Naive thymus-derived CD4-positive, alpha-beta T cell (primary cell): ENCODE results near the gene USP36. TPM values are rescaled to one million over a fixed set of nuclear protein-coding genes. Genes with fewer than 3 reads are reported as not detected.

Experiments used
- ATAC-seq: fragments of 150-1000 bp; cut with Tn5 transposase; 2 replicates; pipeline ENCODE4 v1.10.0; 2021; ENCODE audit warnings: mild to moderate bottlenecking, moderate library complexity
- CTCF ChIA-PET: fragments of 350-600 bp; sonication (Branson Sonifier 250); formaldehyde crosslinking; loops from one replicate; lab custom pipeline; 2021; ENCODE audit warnings: antibody characterized with exemption; lab: Charles Lee
- POLR2A ChIA-PET: fragments of 350-600 bp; sonication (Branson Sonifier 250); formaldehyde crosslinking; loops from one replicate; lab custom pipeline; 2021; ENCODE audit warnings: antibody characterized with exemption, inconsistent platforms; lab: Charles Lee
- DNase-seq, 9 donors: peaks; one replicate each; pipeline versions ENCODE4 v3.0.0 to v3.0.0-alpha.2; 2020 to 2022; ENCODE audit warnings: mixed read lengths in 1 of 9
- H3K27ac ChIP-seq: one replicate; pipeline ENCODE4 v1.7.0; 2013; ENCODE audit warnings: mild to moderate bottlenecking, low read depth, low read length, moderate library complexity
- H3K27me3 ChIP-seq, 2 donors: one replicate each; pipeline ENCODE4 v1.7.0; 2013; ENCODE audit warnings: low read length in 2 of 2, mild to moderate bottlenecking in 2 of 2, moderate library complexity in 2 of 2; ENCODE audit not compliant: control insufficient read depth in 2 of 2, insufficient read depth in 2 of 2
- H3K36me3 ChIP-seq, 3 experiments: 1 replicate in 2 of 3; 2 replicates in 1 of 3; pipeline ENCODE4 v1.7.0; 2013; ENCODE audit warnings: low read length in 3 of 3, mild to moderate bottlenecking in 3 of 3, moderate library complexity in 1 of 3; ENCODE audit not compliant: insufficient read depth in 3 of 3, control insufficient read depth in 2 of 3
- H3K4me1 ChIP-seq, 2 donors: one replicate each; pipeline ENCODE4 v1.7.0; 2013; ENCODE audit warnings: low read length in 2 of 2, mild to moderate bottlenecking in 2 of 2, moderate library complexity in 1 of 2; ENCODE audit not compliant: control insufficient read depth in 2 of 2, insufficient read depth in 2 of 2
- H3K4me3 ChIP-seq: 2 replicates; pipeline ENCODE4 v1.7.0; 2013; ENCODE audit warnings: mild to moderate bottlenecking, low read length
- H3K9me3 ChIP-seq, 3 experiments: 1 replicate in 2 of 3; 2 replicates in 1 of 3; pipeline ENCODE4 v1.7.0; 2013; ENCODE audit warnings: low read length in 3 of 3; ENCODE audit not compliant: control insufficient read depth in 2 of 3
- H3K27ac Mint-ChIP-seq, 9 donors: one replicate each; pipeline ENCODE4 v1.8.0; 2020 to 2022; ENCODE audit warnings: mixed read lengths in 9 of 9, mild to moderate bottlenecking in 8 of 9, moderate library complexity in 5 of 9, inconsistent platforms in 2 of 9
- H3K27me3 Mint-ChIP-seq, 5 donors: one replicate each; pipeline ENCODE4 v1.8.0; 2021 to 2022; ENCODE audit warnings: mixed read lengths in 5 of 5, mild to moderate bottlenecking in 1 of 5
- H3K36me3 Mint-ChIP-seq, 5 donors: one replicate each; pipeline ENCODE4 v1.8.0; 2020 to 2022; ENCODE audit warnings: mixed read lengths in 5 of 5, mild to moderate bottlenecking in 3 of 5, inconsistent platforms in 1 of 5
- H3K4me1 Mint-ChIP-seq, 7 donors: one replicate each; pipeline ENCODE4 v1.8.0; 2020 to 2022; ENCODE audit warnings: mixed read lengths in 7 of 7, mild to moderate bottlenecking in 3 of 7, inconsistent platforms in 1 of 7
- H3K4me3 Mint-ChIP-seq, 10 donors: one replicate each; pipeline ENCODE4 v1.8.0; 2020 to 2022; ENCODE audit warnings: mild to moderate bottlenecking in 10 of 10, mixed read lengths in 10 of 10, moderate library complexity in 6 of 10, inconsistent platforms in 2 of 10
- H3K9me3 Mint-ChIP-seq, 11 donors: one replicate each; pipeline ENCODE4 v1.8.0; 2020 to 2022; ENCODE audit warnings: mixed read lengths in 11 of 11, mild to moderate bottlenecking in 4 of 11, inconsistent platforms in 1 of 11, moderate library complexity in 1 of 11
- intact Hi-C, 2 donors: fragments of 100-400 bp; cut with micrococcal nuclease; formaldehyde crosslinking; loops; one replicate each; pipeline ENCODE4 v1.15.1; 2023
- polyA plus RNA-seq, 2 donors: library from polyadenylated mRNA; unstranded; fragments of 300-500 nt; fragmentation: Illumina TruSeq; gene quantifications; one replicate each; pipeline ENCODE4 v1.2.3, GENCODE V29; 2021
- total RNA-seq, 6 experiments: library from RNA in 5 of 6; stranded (reverse) in 5 of 6; gene quantifications; 1 replicate in 5 of 6; 2 replicates in 1 of 6; pipeline ENCODE4 v1.2.3 and lab custom pipeline; 2021 to 2026

The USP36 gene
- total and polyA plus RNA-seq, 7 experiments from 2014 or later = 37.4 to 414 (median 148) TPM

DNA sequence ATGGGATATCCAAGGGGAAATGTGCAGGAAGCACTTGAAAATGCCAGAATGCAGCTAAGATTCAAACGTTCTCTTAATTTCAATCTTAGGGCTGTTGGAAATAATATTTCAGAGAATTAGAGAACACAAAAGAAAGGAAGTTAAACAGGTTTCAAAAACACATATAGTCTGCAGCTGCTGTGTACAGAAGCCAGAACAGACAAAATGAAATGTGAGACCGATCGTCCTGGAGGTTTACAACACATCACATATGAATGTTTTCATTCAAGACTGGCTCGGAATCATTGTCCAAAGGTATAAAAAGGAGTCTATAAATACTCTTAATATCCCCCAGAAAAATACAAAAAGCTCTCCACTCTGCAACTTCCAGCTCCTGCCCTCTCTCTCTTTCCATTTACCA is 72.8 kb downstream of the USP36 start:
- POLR2A ChIA-PET = interaction anchor here (0.6 to 12.1 kb wide), 9 partner anchors 10 to 314 kb away, joined by 3 to 122 read pairs (median 4); no protein-coding TSS in a partner anchor
- ATAC-seq (no peak), DNase-seq (no peak)
- Mint-ChIP-seq H3K36me3 (peaks cover 0 to 21% (median 9%) of the 10 kb centered on the region in 5 donors), H3K27ac (no peak overlapping the region), H3K4me3 (no peak overlapping the region), H3K9me3 (no peaks in the 10 kb centered on the region), H3K4me1 (peaks cover 23 to 46% (median 37%) of the 10 kb centered on the region in 7 donors), H3K27me3 (no peaks in the 10 kb centered on the region)
- intact Hi-C loops = loop anchor here in 1 of 2 donors (2.0 kb wide), 2 partner anchors 19 to 59 kb away; no protein-coding TSS in a partner anchor
- Histone ChIP-seq H3K4me1 (peaks cover 85 to 87% of the 10 kb centered on the region in 2 donors), H3K9me3 (no peaks in the 10 kb centered on the region), H3K27me3 (no peaks in the 10 kb centered on the region), H3K27ac (peak overlapping the region; percentile 73), H3K4me3 (no peak overlapping the region), H3K36me3 (no peaks in the 10 kb centered on the region)
- CTCF ChIA-PET = interaction anchor here (0.7 to 2.6 kb wide), 6 partner anchors 9 to 55 kb away, joined by 3 to 10 read pairs (median 6); no protein-coding TSS in a partner anchor

GRCh38 chr17:78766743-78767294 is 73.8 kb downstream of the USP36 start:
- H3K4me3 ChIP-seq = peak overlapping the region; percentile 1

GRCh38 chr17:78766225-78766624 is 74.4 kb downstream of the USP36 start:
- peaks cover 0 to 3% (median 0%) of the 10 kb centered on the region in 11 donors for H3K9me3 Mint-ChIP-seq
- POLR2A ChIA-PET = interaction anchor here (0.6 to 12.1 kb wide), 12 partner anchors 8 to 49 kb away, joined by 3 to 122 read pairs (median 4); no protein-coding TSS in a partner anchor

More at GRCh38 chr17:78766743-78767294, 73.8 kb downstream of the USP36 start:
- no peak overlapping the region for H3K27ac Mint-ChIP-seq
- H3K9me3 Mint-ChIP-seq = peaks cover 0 to 3% (median 0%) of the 10 kb centered on the region in 11 donors
- ChIA-PET POLR2A (interaction anchor here (0.6 to 12.1 kb wide), 11 partner anchors 8 to 315 kb away, joined by 3 to 122 read pairs (median 4); no protein-coding TSS in a partner anchor), CTCF (interaction anchor here (0.6 to 2.6 kb wide), 5 partner anchors 11 to 460 kb away, joined by 3 to 8 read pairs (median 5); no protein-coding TSS in a partner anchor)
- no peak overlapping the region for H3K4me3 Mint-ChIP-seq
- peaks cover 22 to 46% (median 36%) of the 10 kb centered on the region in 7 donors for H3K4me1 Mint-ChIP-seq
- no peaks in the 10 kb centered on the region for H3K9me3 ChIP-seq
- H3K4me1 ChIP-seq = peaks cover 86 to 87% of the 10 kb centered on the region in 2 donors
- intact Hi-C loops = loop anchor here in 1 of 2 donors (1.0 to 2.0 kb wide), 2 partner anchors 8 to 18 kb away; no protein-coding TSS in a partner anchor
- DNase-seq (no peak), ATAC-seq (peak; percentile 47)
- H3K27ac ChIP-seq = peak overlapping the region; percentile 73
- no peaks in the 10 kb centered on the region for H3K36me3 ChIP-seq
- no peaks in the 10 kb centered on the region for H3K27me3 ChIP-seq
- peaks cover 0 to 18% (median 9%) of the 10 kb centered on the region in 5 donors for H3K36me3 Mint-ChIP-seq
- H3K27me3 Mint-ChIP-seq = no peaks in the 10 kb centered on the region

DNA sequence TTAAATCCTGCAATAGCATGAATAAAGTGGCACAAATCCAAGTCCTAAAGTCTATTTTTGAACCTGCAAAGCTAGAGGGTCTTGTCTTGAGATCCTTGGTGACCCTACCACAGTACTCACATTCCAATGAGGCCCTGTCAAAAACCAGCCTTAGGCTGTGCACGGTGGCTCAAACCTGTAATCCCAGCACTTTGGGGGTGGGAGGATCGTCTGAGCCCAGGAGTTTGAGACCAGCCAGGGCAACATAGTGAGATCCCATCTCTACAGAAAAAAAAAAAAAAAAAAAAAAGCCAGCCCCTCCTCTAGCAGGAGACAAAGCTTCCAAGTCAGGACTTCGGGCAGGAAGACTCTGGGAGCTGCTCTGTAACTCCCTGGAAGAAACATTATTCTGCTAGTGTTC is 74.8 kb downstream of the USP36 start:
- no peak for ATAC-seq
- peaks cover 86% of the 10 kb centered on the region in 2 donors for H3K4me1 ChIP-seq
- Mint-ChIP-seq H3K27me3 (no peaks in the 10 kb centered on the region), H3K9me3 (peaks cover 0 to 3% (median 0%) of the 10 kb centered on the region in 11 donors), H3K27ac (peak overlapping the region in 4 of 9 donors; percentile 34 to 87 (median 77)), H3K36me3 (peaks cover 0 to 17% (median 6%) of the 10 kb centered on the region in 5 donors), H3K4me1 (peaks cover 19 to 49% (median 36%) of the 10 kb centered on the region in 7 donors), H3K4me3 (peak overlapping the region in 4 of 10 donors; percentile 19 to 72 (median 46))
- no peaks in the 10 kb centered on the region for H3K36me3 ChIP-seq
- peak overlapping the region; percentile 73 for H3K27ac ChIP-seq
- H3K9me3 ChIP-seq = no peaks in the 10 kb centered on the region
- POLR2A ChIA-PET = interaction anchor here (0.8 to 12.1 kb wide), 7 partner anchors 9 to 44 kb away, joined by 4 to 122 read pairs (median 4); no protein-coding TSS in a partner anchor
- intact Hi-C loops = loop anchor here in 1 of 2 donors (1.0 to 2.0 kb wide), 2 partner anchors 9 to 17 kb away; no protein-coding TSS in a partner anchor
- DNase-seq = no peak
- CTCF ChIA-PET = interaction anchor here (0.5 to 1.6 kb wide), 5 partner anchors 9 to 124 kb away, joined by 3 to 5 read pairs (median 3); no protein-coding TSS in a partner anchor
- H3K27me3 ChIP-seq = no peaks in the 10 kb centered on the region
- no peak overlapping the region for H3K4me3 ChIP-seq

More at GRCh38 chr17:78766225-78766624, 74.4 kb downstream of the USP36 start:
- CTCF ChIA-PET = interaction anchor here (0.5 to 1.6 kb wide), 5 partner anchors 9 to 459 kb away, joined by 3 to 6 read pairs (median 4); no protein-coding TSS in a partner anchor
- H3K27me3 Mint-ChIP-seq = no peaks in the 10 kb centered on the region
- peaks cover 19 to 46% (median 36%) of the 10 kb centered on the region in 7 donors for H3K4me1 Mint-ChIP-seq
- Histone ChIP-seq H3K27me3 (no peaks in the 10 kb centered on the region), H3K9me3 (no peaks in the 10 kb centered on the region), H3K4me1 (peaks cover 86% of the 10 kb centered on the region in 2 donors), H3K4me3 (peak overlapping the region; percentile 1), H3K36me3 (no peaks in the 10 kb centered on the region), H3K27ac (peak overlapping the region; percentile 73)
- no peak overlapping the region for H3K4me3 Mint-ChIP-seq
- H3K36me3 Mint-ChIP-seq = peaks cover 0 to 16% (median 6%) of the 10 kb centered on the region in 5 donors
- intact Hi-C loops = loop anchor here in 1 of 2 donors (1.0 to 2.0 kb wide), 2 partner anchors 9 to 17 kb away; no protein-coding TSS in a partner anchor
- DNase-seq (no peak), ATAC-seq (no peak)
- H3K27ac Mint-ChIP-seq = no peak overlapping the region

DNA sequence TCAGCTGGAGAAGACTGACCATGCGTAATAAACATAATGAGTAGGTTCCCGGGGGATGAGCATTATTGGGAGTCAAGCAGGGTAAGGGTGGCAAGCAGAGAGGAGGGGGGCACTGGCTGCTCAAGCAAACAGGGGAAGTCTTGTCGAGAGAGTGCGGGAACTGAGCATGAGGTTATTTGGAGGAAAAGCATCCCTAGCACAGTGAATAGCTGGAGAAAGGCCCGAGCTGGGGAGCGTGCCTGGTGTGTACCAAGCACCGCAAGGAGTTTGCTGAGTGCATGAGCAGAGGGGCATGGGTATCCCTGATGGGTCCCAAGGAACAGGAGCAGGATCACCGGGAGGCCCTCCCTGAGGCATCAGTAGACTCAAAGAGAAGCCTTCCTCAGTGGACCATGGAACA is 75.7 kb downstream of the USP36 start:
- Histone ChIP-seq H3K27ac (peak overlapping the region; percentile 58), H3K4me1 (peaks cover 85 to 86% of the 10 kb centered on the region in 2 donors), H3K36me3 (no peaks in the 10 kb centered on the region), H3K4me3 (no peak overlapping the region), H3K27me3 (no peaks in the 10 kb centered on the region), H3K9me3 (no peaks in the 10 kb centered on the region)
- Mint-ChIP-seq H3K27me3 (no peaks in the 10 kb centered on the region), H3K4me3 (peak overlapping the region in 9 of 10 donors; percentile 37 to 87 (median 73)), H3K36me3 (peaks cover 0 to 16% (median 6%) of the 10 kb centered on the region in 5 donors), H3K9me3 (peaks cover 0 to 3% (median 0%) of the 10 kb centered on the region in 11 donors), H3K27ac (peak overlapping the region in 7 of 9 donors; percentile 44 to 90 (median 86)), H3K4me1 (peaks cover 21 to 52% (median 38%) of the 10 kb centered on the region in 7 donors)
- DNase-seq (no peak), ATAC-seq (no peak)
- ChIA-PET POLR2A (interaction anchor here (1.5 to 12.1 kb wide), 3 partner anchors 15 to 25 kb away, joined by 4 to 122 read pairs (median 6); no protein-coding TSS in a partner anchor), CTCF (no interaction called here)
- intact Hi-C loops = no loop called here

- H3K27me3 Mint-ChIP-seq = no peaks in the 10 kb centered on the region
- peaks cover 0 to 3% (median 0%) of the 10 kb centered on the region in 11 donors for H3K9me3 Mint-ChIP-seq
- ChIA-PET CTCF (interaction anchor here (1.5 kb wide), 1 partner anchor 25 kb away, joined by 4 read pairs; no protein-coding TSS in a partner anchor), POLR2A (interaction anchor here (1.5 to 12.1 kb wide), 3 partner anchors 14 to 21 kb away, joined by 5 to 122 read pairs (median 6); no protein-coding TSS in a partner anchor)
- peak overlapping the region in 7 of 9 donors; percentile 2 to 94 (median 84) for H3K27ac Mint-ChIP-seq
- Histone ChIP-seq H3K27ac (peak overlapping the region; percentile 4), H3K4me1 (peaks cover 82 to 86% of the 10 kb centered on the region in 2 donors), H3K36me3 (no peaks in the 10 kb centered on the region), H3K27me3 (no peaks in the 10 kb centered on the region), H3K4me3 (no peak overlapping the region), H3K9me3 (no peaks in the 10 kb centered on the region)
- H3K36me3 Mint-ChIP-seq = peaks cover 0 to 22% (median 7%) of the 10 kb centered on the region in 5 donors
- H3K4me1 Mint-ChIP-seq = peaks cover 30 to 64% (median 51%) of the 10 kb centered on the region in 7 donors
- DNase-seq (no peak), ATAC-seq (no peak)
- H3K4me3 Mint-ChIP-seq = peak overlapping the region in 8 of 10 donors; percentile 23 to 64 (median 42)
- intact Hi-C loops = no loop called here
These were observed 77.1 kb downstream of the USP36 start for GRCh38 chr17:78763561-78763960.
